ENCODE data around the gene HOXA11.

The HOXA11 gene

GRCh38 chr7:27185013-27185853 is at the start of gene HOXA11:
HOXA11 (minus strand) TSS chr7:27185232; CDS start chr7:27185144, 88 bp downstream.
- DNase-seq (ENCODE audit: low spot score): no peak

- DNase-seq (ENCODE audit: low spot score): no peak
Observed at GRCh38 chr7:27229448-27229847, 44.4 kb upstream of the HOXA11 start.

GRCh38 chr7:27224983-27225934 is 40.2 kb upstream of the HOXA11 start:
- no peak for DNase-seq (ENCODE audit: low spot score)

- DNase-seq (ENCODE audit: low spot score): no peak
Observed at GRCh38 chr7:27223941-27224575, 39.0 kb upstream of the HOXA11 start.

GRCh38 chr7:27221201-27221797 is 36.3 kb upstream of the HOXA11 start:
- DNase-seq (ENCODE audit: low spot score): no peak

- no peak for DNase-seq (ENCODE audit: low spot score)
Observed at GRCh38 chr7:27220440-27220955, 35.5 kb upstream of the HOXA11 start.

GRCh38 chr7:27219821-27220220 is 34.8 kb upstream of the HOXA11 start:
- no peak for DNase-seq (ENCODE audit: low spot score)

- DNase-seq (ENCODE audit: low spot score): no peak
Observed at GRCh38 chr7:27217951-27218350, 32.9 kb upstream of the HOXA11 start.

GRCh38 chr7:27215356-27215755 is 30.3 kb upstream of the HOXA11 start:
- DNase-seq (ENCODE audit: low spot score): no peak

- no peak for DNase-seq (ENCODE audit: low spot score)
Observed at GRCh38 chr7:27214239-27214950, 29.4 kb upstream of the HOXA11 start.

- no peak for DNase-seq (ENCODE audit: low spot score)
Observed at GRCh38 chr7:27213433-27214238, 28.6 kb upstream of the HOXA11 start.

GRCh38 chr7:27212497-27213432 is 27.7 kb upstream of the HOXA11 start:
- no peak for DNase-seq (ENCODE audit: low spot score)

- no peak for DNase-seq (ENCODE audit: low spot score)
Observed at GRCh38 chr7:27211764-27212204, 26.8 kb upstream of the HOXA11 start.

GRCh38 chr7:27211084-27211446 is 26.0 kb upstream of the HOXA11 start:
- DNase-seq (ENCODE audit: low spot score): no peak

GRCh38 chr7:27210441-27211083 is 25.5 kb upstream of the HOXA11 start:
- DNase-seq (ENCODE audit: low spot score): peak; percentile 59

GRCh38 chr7:27209933-27210440 is 25.0 kb upstream of the HOXA11 start:
- DNase-seq (ENCODE audit: low spot score): no peak

GRCh38 chr7:27208998-27209397 is 24.0 kb upstream of the HOXA11 start:
- DNase-seq (ENCODE audit: low spot score): no peak

GRCh38 chr7:27207348-27207985 is 22.4 kb upstream of the HOXA11 start:
- no peak for DNase-seq (ENCODE audit: low spot score)

All from germinal center (tissue), 1 donor.